Endothelial cell of umbilical vein (primary cell): ENCODE results near the gene CSMD2.

Experiments used
- CTCF ChIP-seq, 2 donors: IDR thresholded peaks; 1 replicate in 1 of 2; 2 replicates in 1 of 2; pipeline ENCODE4 v1.5.1; 2011; ENCODE audit warnings: low read length in 2 of 2, mild to moderate bottlenecking in 2 of 2, moderate library complexity in 2 of 2, control low read depth in 1 of 2, inconsistent platforms in 1 of 2, low read depth in 1 of 2; ENCODE audit not compliant: insufficient read depth in 1 of 2; ENCODE audit errors: extremely low read depth in 1 of 2
- EZH2 ChIP-seq: IDR thresholded peaks from 2 replicates; pipeline ENCODE4 v1.6.1; 2012; ENCODE audit warnings: borderline replicate concordance, low read depth, mild to moderate bottlenecking, moderate library complexity, low read length, inconsistent platforms; ENCODE audit not compliant: severe bottlenecking
- FOS ChIP-seq: IDR thresholded peaks from 2 replicates; pipeline ENCODE4 v1.6.1; 2011; ENCODE audit warnings: mild to moderate bottlenecking, low read length, moderate library complexity, borderline replicate concordance; ENCODE audit not compliant: insufficient read depth
- JUN ChIP-seq: IDR thresholded peaks from 2 replicates; pipeline ENCODE4 v1.6.1; 2011; ENCODE audit warnings: borderline replicate concordance, low read depth; ENCODE audit not compliant: insufficient read length, insufficient read depth
- MAX ChIP-seq: IDR thresholded peaks from 2 replicates; pipeline ENCODE4 v1.6.1; 2011; ENCODE audit not compliant: insufficient read depth, insufficient read length
- MYC ChIP-seq: IDR thresholded peaks from one replicate; pipeline ENCODE4 v1.6.1; 2011; ENCODE audit warnings: mild to moderate bottlenecking, low read depth, low read length
- POLR2A ChIP-seq: IDR thresholded peaks from 2 replicates; pipeline ENCODE4 v1.6.1; 2012; ENCODE audit warnings: low read depth, mild to moderate bottlenecking, control low read depth, low read length
- POLR2AphosphoS5 ChIP-seq: IDR thresholded peaks from 2 replicates; pipeline ENCODE4 v1.6.1; 2012; ENCODE audit warnings: low read depth, mild to moderate bottlenecking, control low read depth, low read length, moderate library complexity; ENCODE audit not compliant: insufficient read depth

- TF ChIP-seq CTCF (IDR thresholded peaks at IDR 0.05; ENCODE audit: extremely low read depth in 1 of 2, insufficient read depth in 1 of 2, low read depth in 1 of 2, low read length in 2 of 2) (no peak), EZH2 (no peak), POLR2AphosphoS5 (no peak), FOS (no peak), POLR2A (no peak), MAX (no peak), JUN (no peak), MYC (no peak)
These were observed 12.0 kb upstream of the CSMD2 start, which contains the start of gene C1orf94 for GRCh38 chr1:34176830-34177603.
